Endothelial cell of umbilical vein (primary cell): ENCODE results near the gene NAV2.

Experiments used
- CTCF ChIP-seq, 2 donors: IDR thresholded peaks; 1 replicate in 1 of 2; 2 replicates in 1 of 2; pipeline ENCODE4 v1.5.1; 2011; ENCODE audit warnings: low read length in 2 of 2, mild to moderate bottlenecking in 2 of 2, moderate library complexity in 2 of 2, control low read depth in 1 of 2, inconsistent platforms in 1 of 2, low read depth in 1 of 2; ENCODE audit not compliant: insufficient read depth in 1 of 2; ENCODE audit errors: extremely low read depth in 1 of 2
- EZH2 ChIP-seq: IDR thresholded peaks from 2 replicates; pipeline ENCODE4 v1.6.1; 2012; ENCODE audit warnings: borderline replicate concordance, low read depth, mild to moderate bottlenecking, moderate library complexity, low read length, inconsistent platforms; ENCODE audit not compliant: severe bottlenecking
- FOS ChIP-seq: IDR thresholded peaks from 2 replicates; pipeline ENCODE4 v1.6.1; 2011; ENCODE audit warnings: mild to moderate bottlenecking, low read length, moderate library complexity, borderline replicate concordance; ENCODE audit not compliant: insufficient read depth
- GATA2 ChIP-seq: IDR thresholded peaks from 2 replicates; pipeline ENCODE4 v1.7.0; 2011; ENCODE audit warnings: low read depth, mild to moderate bottlenecking, moderate library complexity, mixed read lengths, low read length; ENCODE audit not compliant: insufficient read length, insufficient read depth
- JUN ChIP-seq: IDR thresholded peaks from 2 replicates; pipeline ENCODE4 v1.6.1; 2011; ENCODE audit warnings: borderline replicate concordance, low read depth; ENCODE audit not compliant: insufficient read length, insufficient read depth
- MAX ChIP-seq: IDR thresholded peaks from 2 replicates; pipeline ENCODE4 v1.6.1; 2011; ENCODE audit not compliant: insufficient read depth, insufficient read length
- MYC ChIP-seq: IDR thresholded peaks from one replicate; pipeline ENCODE4 v1.6.1; 2011; ENCODE audit warnings: mild to moderate bottlenecking, low read depth, low read length
- POLR2A ChIP-seq: IDR thresholded peaks from 2 replicates; pipeline ENCODE4 v1.6.1; 2012; ENCODE audit warnings: low read depth, mild to moderate bottlenecking, control low read depth, low read length
- POLR2AphosphoS5 ChIP-seq: IDR thresholded peaks from 2 replicates; pipeline ENCODE4 v1.6.1; 2012; ENCODE audit warnings: low read depth, mild to moderate bottlenecking, control low read depth, low read length, moderate library complexity; ENCODE audit not compliant: insufficient read depth

GRCh38 chr11:20088397-20089225, 376.0 kb downstream of the NAV2 start:
- TF ChIP-seq GATA2, result no peak
- no peak for TF ChIP-seq CTCF (IDR thresholded peaks at IDR 0.05; ENCODE audit: extremely low read depth in 1 of 2, insufficient read depth in 1 of 2, low read depth in 1 of 2, low read length in 2 of 2)
- no peak for TF ChIP-seq EZH2
- no peak for TF ChIP-seq FOS
- TF ChIP-seq MYC, result no peak
- no peak for TF ChIP-seq POLR2A
- no peak for TF ChIP-seq MAX
- TF ChIP-seq JUN, result no peak
- TF ChIP-seq POLR2AphosphoS5, result no peak
